ENCODE results near the gene FTCD. TPM values are rescaled to one million over a fixed set of nuclear protein-coding genes. Genes with fewer than 3 reads are reported as not detected.

FTCD gene
- total and polyA plus RNA-seq, 2 of the 4 experiments (the other 2 are of a cell fraction), result 0.55 TPM; not detected in 1

- Histone ChIP-seq H3K18ac (ENCODE audit: low read depth, low read length) (no peak overlapping the region), H2AK5ac (ENCODE audit: low read depth, low read length) (no peak overlapping the region), H2BK15ac (ENCODE audit: low read depth, low read length) (no peak overlapping the region), H4K91ac (ENCODE audit: insufficient read depth, low read depth, low read length) (no peak overlapping the region), H3K4me3 (ENCODE audit: insufficient read depth, low read depth, low read length) (no peak overlapping the region), H2AK9ac (replicated peaks; ENCODE audit: low read depth, low read length, poor library complexity) (no peak overlapping the region), H2AFZ (replicated peaks; ENCODE audit: low read length, poor library complexity) (no peak overlapping the region), H3K9ac (ENCODE audit: low read depth, low read length) (no peak overlapping the region), H3K14ac (replicated peaks; ENCODE audit: low read depth, low read length) (no peak overlapping the region), H3K9me1 (ENCODE audit: insufficient read depth, low read length) (peaks cover 5% of the 10 kb centered on the region; the same call in 1 of the 2 replicates), H3K4me1 (ENCODE audit: control insufficient read depth, insufficient read depth, low read length) (peaks cover 2% of the 10 kb centered on the region; the same call in 1 of the 2 replicates), H3K56ac (ENCODE audit: extremely low read depth, insufficient read depth, low read length) (no peak overlapping the region), H3K4ac (ENCODE audit: low read depth, low read length) (no peak overlapping the region), H2BK20ac (ENCODE audit: low read depth, low read length) (no peak overlapping the region), H2BK120ac (ENCODE audit: low read depth, low read length) (no peak overlapping the region), H3K9me3 (ENCODE audit: control insufficient read depth, insufficient read depth, low read length) (peaks cover 5% of the 10 kb centered on the region), H4K20me1 (ENCODE audit: insufficient read depth, low read length) (peaks cover 82% of the 10 kb centered on the region), H3K23ac (ENCODE audit: low read depth, low read length) (no peak overlapping the region), H4K8ac (ENCODE audit: low read depth in 2 of 2, low read length in 2 of 2) (peak overlapping the region in 1 of 2 experiments; percentile 76; a peak in 1 of 4 replicates), H2BK5ac (ENCODE audit: low read depth, low read length, poor library complexity, severe bottlenecking) (no peak overlapping the region), H3K4me2 (ENCODE audit: low read depth, low read length) (no peak overlapping the region), H3K79me1 (ENCODE audit: low read depth in 1 of 2, low read length in 2 of 2) (peaks cover 30 to 92% of the 10 kb centered on the region in 2 experiments), H3K36me3 (ENCODE audit: control insufficient read depth, insufficient read depth, low read length) (peaks cover 94% of the 10 kb centered on the region), H3K27ac (ENCODE audit: insufficient read depth, low read length) (peak overlapping the region; percentile 26; the same call in 1 of the 2 replicates), H4K5ac (ENCODE audit: low read depth, low read length) (no peak overlapping the region), H3K27me3 (ENCODE audit: control insufficient read depth, insufficient read depth, low read length) (no peaks in the 10 kb centered on the region)
- intact Hi-C loops (cut with micrococcal nuclease) (no loop called here), dilution Hi-C loops (cut with HindIII; ENCODE audit: low sequenced_read_pairs, unreplicated experiment) (no loop called here), in situ Hi-C loops (cut with MboI; ENCODE audit: low sequenced_read_pairs) (no loop called here)
- DNase-seq, result no peak
- 95% methylated on average over 11 of the region's 20 CpGs; no CpG with 5 or more reads in 1 of the 2 experiments for WGBS, 2 experiments (ENCODE audit: extremely low coverage in 2 of 2, insufficient read length in 1 of 2)
- no peak for ATAC-seq (ENCODE audit: low read depth)
- ChIA-PET POLR2A (ENCODE audit: unreplicated experiment) (interaction anchor here (1.1 kb wide), 1 partner anchor 115 kb away, joined by 3 read pairs; no protein-coding TSS in a partner anchor), CTCF (no interaction called here)
- TF ChIP-seq RAD21 (IDR thresholded peaks at IDR 0.05; ENCODE audit: low read length) (no peak), MAFK (IDR thresholded peaks at IDR 0.05; ENCODE audit: low read depth, low read length) (no peak), ELK1 (IDR thresholded peaks at IDR 0.05; ENCODE audit: borderline replicate concordance, low read depth, low read length) (no peak), RFX5 (IDR thresholded peaks at IDR 0.05; ENCODE audit: low read depth, low read length) (no peak), MAZ (IDR thresholded peaks at IDR 0.05; ENCODE audit: borderline replicate concordance, low read depth, low read length) (no peak), POLR2A (IDR thresholded peaks at IDR 0.05; ENCODE audit: low read depth, low read length) (no peak), SMC3 (IDR thresholded peaks at IDR 0.05; ENCODE audit: low read depth, low read length) (no peak), NFE2L2 (IDR thresholded peaks at IDR 0.05; ENCODE audit: low read depth, low read length) (no peak), MXI1 (IDR thresholded peaks at IDR 0.05; ENCODE audit: borderline replicate concordance, low read depth, low read length) (no peak), RCOR1 (IDR thresholded peaks at IDR 0.05; ENCODE audit: insufficient replicate concordance, low read length) (no peak), CHD1 (IDR thresholded peaks at IDR 0.05; ENCODE audit: low read depth, low read length) (no peak), CEBPB (IDR thresholded peaks at IDR 0.05; ENCODE audit: low read depth, low read length) (no peak), FOS (IDR thresholded peaks at IDR 0.05; ENCODE audit: low read depth, low read length) (no peak)
- TF ChIP-seq, protein P1, sequence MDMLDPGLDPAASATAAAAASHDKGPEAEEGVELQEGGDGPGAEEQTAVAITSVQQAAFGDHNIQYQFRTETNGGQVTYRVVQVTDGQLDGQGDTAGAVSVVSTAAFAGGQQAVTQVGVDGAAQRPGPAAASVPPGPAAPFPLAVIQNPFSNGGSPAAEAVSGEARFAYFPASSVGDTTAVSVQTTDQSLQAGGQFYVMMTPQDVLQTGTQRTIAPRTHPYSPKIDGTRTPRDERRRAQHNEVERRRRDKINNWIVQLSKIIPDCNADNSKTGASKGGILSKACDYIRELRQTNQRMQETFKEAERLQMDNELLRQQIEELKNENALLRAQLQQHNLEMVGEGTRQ (IDR thresholded peaks at IDR 0.05; ENCODE audit: low read depth, low read length), result no peak
- no TSS peak for BruUV-seq (replicated peaks)
These were observed 39.1 kb downstream of the FTCD start for GRCh38 chr21:46116189-46116775.
